Vagina (tissue), 2 donors: ENCODE measurements around the gene PNLIPRP2.

Experiments
- CTCF ChIP-seq, 3 experiments: fragments of 450-650 bp in 2 of 3; fragments of 200-600 bp in 1 of 3; sonication (generic) in 1 of 3; IDR thresholded peaks; one replicate each; pipeline ENCODE4 v1.5.1; 2017 to 2019; ENCODE audit warnings: antibody characterized with exemption in 3 of 3, mild to moderate bottlenecking in 2 of 3, moderate library complexity in 2 of 3
- POLR2AphosphoS5 ChIP-seq, 2 donors: sonication (generic); formaldehyde crosslinking; IDR thresholded peaks; one replicate each; pipeline ENCODE4 v1.9.0; 2017; ENCODE audit warnings: antibody characterized with exemption in 2 of 2, mild to moderate bottlenecking in 2 of 2, low read depth in 1 of 2; ENCODE audit not compliant: insufficient read depth in 1 of 2

- TF ChIP-seq CTCF (IDR thresholded peaks at IDR 0.05) (no peak), POLR2AphosphoS5 (IDR thresholded peaks at IDR 0.05; ENCODE audit: insufficient read depth in 1 of 2, low read depth in 1 of 2) (no peak)
Observed at GRCh38 chr10:116669832-116670644, 49.3 kb downstream of the PNLIPRP2 start.
